ENCODE measurements around the gene LCN9. TPM values are rescaled to one million over a fixed set of nuclear protein-coding genes. Genes with fewer than 3 reads are reported as not detected.
A peak's percentile ranks its signal among the peaks of the same experiment; 100 is the strongest.
"Not testable (repeated sequence)": the region's sequence is repeated elsewhere in the genome, so short reads cannot be mapped to it uniquely, and the experiment has no call there.

LCN9 gene
- total and polyA plus RNA-seq, 8 donors, result not detected

- no peak for ATAC-seq
- Histone ChIP-seq H3K4me1 (no peaks in the 10 kb centered on the region), H3K36me3 (no peaks in the 10 kb centered on the region), H3K27me3 (peaks cover 0 to 73% of the 10 kb centered on the region in 2 donors), H3K27ac (no peak overlapping the region), H3K9me3 (no peaks in the 10 kb centered on the region), H3K4me3 (no peak overlapping the region)
- TF ChIP-seq CTCF (IDR thresholded peaks at IDR 0.05), result no peak
- intact Hi-C loops (cut with DNase I), result no loop called here
- peak in 1 of 4 donors; percentile 73 for DNase-seq
Observed at GRCh38 chr9:135667463-135668001, 4.4 kb downstream of the LCN9 start.

GRCh38 chr9:135669018-135669417 is 5.9 kb downstream of the LCN9 start:
- H3K27me3 ChIP-seq, result peaks cover 0 to 70% of the 10 kb centered on the region in 2 donors
- DNase-seq; H3K4me1 ChIP-seq; intact Hi-C loops (cut with DNase I); H3K4me3 ChIP-seq; ATAC-seq; H3K9me3 ChIP-seq; H3K27ac ChIP-seq; H3K36me3 ChIP-seq: not testable (repeated sequence)

DNA sequence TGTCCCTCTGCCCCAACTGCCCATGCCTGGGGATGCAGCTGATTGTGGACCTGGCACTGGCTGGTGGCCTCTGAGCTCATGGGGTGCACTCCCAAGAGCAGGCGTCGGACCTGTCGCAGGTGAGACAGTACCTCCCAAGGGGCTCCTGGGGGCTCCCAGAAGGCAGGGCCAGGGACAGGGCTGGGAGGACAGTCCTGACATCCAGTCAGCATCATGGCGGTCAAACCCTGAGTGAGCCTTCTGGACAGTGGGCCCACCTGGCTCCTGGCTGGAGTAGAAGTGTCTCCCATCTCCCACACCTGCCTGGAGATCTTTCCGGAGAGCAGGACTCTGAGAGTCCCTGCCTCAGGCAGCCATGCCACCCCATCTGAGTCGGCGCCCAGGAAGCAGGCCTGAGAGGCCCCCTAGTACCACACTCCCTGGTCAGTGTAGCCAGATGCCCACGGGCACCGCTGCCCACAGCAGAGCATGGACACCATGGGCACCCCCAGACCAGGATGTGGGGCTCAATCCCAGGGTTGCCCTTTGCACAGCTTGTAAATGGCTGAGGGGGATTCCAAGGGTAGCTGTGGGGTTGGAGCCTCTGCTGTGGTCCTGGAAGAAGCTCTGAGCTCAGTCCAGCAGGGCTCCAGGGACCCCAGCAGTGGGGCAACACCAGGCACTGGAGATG is 6.6 kb downstream of the LCN9 start:
- Histone ChIP-seq H3K27me3 (peaks cover 0 to 63% of the 10 kb centered on the region in 2 donors), H3K4me3 (no peak overlapping the region), H3K4me1 (no peaks in the 10 kb centered on the region), H3K27ac (no peak overlapping the region), H3K9me3 (no peaks in the 10 kb centered on the region), H3K36me3 (no peaks in the 10 kb centered on the region)
- intact Hi-C loops (cut with DNase I), result no loop called here
- no peak for TF ChIP-seq CTCF (IDR thresholded peaks at IDR 0.05)
- no peak for ATAC-seq
- peak in 1 of 4 donors; percentile 61 for DNase-seq

DNA sequence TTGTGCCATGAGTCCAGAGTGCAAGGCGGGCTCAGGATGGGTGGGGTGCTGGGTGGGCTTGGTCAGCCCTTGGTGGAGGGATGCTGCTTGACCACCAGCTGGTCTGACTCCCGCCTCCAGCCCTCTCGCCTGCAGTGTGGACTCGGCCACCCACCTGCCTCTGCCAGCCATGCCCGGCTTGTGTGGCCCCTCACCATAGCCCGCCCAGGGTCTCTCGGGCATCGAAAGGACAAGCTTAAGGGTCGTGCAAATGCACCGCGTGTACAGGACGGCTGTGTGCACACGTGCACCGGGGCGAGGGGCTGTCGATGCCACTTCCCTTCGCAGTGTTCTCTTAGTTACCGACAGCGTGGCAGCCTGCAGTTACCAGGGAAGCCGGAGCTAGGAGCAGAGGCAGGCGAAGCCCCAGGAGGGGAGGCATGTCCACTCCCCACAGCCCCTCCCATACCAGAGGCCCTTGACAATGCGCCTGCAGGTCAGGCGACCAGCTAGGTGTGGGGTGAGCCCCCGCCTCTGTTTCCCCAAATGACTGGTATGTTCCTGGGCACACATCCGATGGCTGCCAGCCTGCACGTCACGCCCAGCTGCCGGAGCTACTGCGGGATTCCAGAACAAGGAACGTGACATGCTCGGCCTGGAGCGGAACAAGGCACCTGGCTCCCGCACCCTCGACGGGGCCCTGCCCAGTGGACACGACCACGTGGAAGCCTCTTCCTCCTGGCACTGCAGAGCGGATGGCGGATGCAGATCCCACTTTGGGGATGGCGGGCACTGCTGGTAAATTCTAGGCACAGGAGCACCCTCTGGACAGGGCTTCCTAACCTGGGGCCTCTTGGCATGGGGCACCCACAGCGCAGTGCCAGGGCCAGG is 7.8 kb downstream of the LCN9 start:
- DNase-seq, result peak in 1 of 4 donors; percentile 78
- intact Hi-C loops (cut with DNase I), result no loop called here
- Histone ChIP-seq H3K36me3 (no peaks in the 10 kb centered on the region), H3K4me3 (no peak overlapping the region), H3K27me3 (peaks cover 0 to 51% of the 10 kb centered on the region in 2 donors), H3K27ac (no peak overlapping the region), H3K4me1 (no peaks in the 10 kb centered on the region), H3K9me3 (no peaks in the 10 kb centered on the region)
- no peak for ATAC-seq
- no peak for TF ChIP-seq CTCF (IDR thresholded peaks at IDR 0.05)

- DNase-seq, result peak in 1 of 4 donors; percentile 68
- no peaks in the 10 kb centered on the region for H3K9me3 ChIP-seq
- H3K36me3 ChIP-seq, result no peaks in the 10 kb centered on the region
- no peak for ATAC-seq
- intact Hi-C loops (cut with DNase I), result no loop called here
- no peaks in the 10 kb centered on the region for H3K4me1 ChIP-seq
- no peak overlapping the region for H3K4me3 ChIP-seq
- no peak for TF ChIP-seq CTCF (IDR thresholded peaks at IDR 0.05)
- no peak overlapping the region for H3K27ac ChIP-seq
- peaks cover 0 to 47% of the 10 kb centered on the region in 2 donors for H3K27me3 ChIP-seq
Observed at GRCh38 chr9:135671591-135672041, 8.5 kb downstream of the LCN9 start.

DNA sequence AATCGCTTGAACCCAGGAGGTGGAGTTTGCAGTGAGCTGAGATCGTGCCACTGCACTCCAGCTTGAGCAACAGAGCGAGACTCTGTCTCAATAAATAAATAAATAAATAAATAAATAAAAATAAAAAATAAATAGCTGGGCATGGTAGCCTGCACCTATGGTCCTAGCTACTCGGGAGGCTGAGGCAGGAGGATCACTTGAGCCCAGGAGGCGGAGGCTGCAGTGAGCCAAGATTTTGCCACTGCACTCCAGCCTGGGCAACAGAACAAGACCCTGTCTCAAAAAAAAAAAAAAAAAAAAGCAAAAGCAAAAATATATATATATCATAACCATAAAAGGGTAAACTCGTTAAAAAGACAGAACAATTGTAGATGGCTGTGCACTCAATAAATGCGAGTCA is 9.7 kb downstream of the LCN9 start:
- H3K27me3 ChIP-seq, result peaks cover 0 to 36% of the 10 kb centered on the region in 2 donors

More for the DNA sequence above, 9.7 kb downstream of the LCN9 start:
- intact Hi-C loops (cut with DNase I); H3K27ac ChIP-seq; H3K4me3 ChIP-seq; H3K36me3 ChIP-seq; ATAC-seq; DNase-seq; H3K4me1 ChIP-seq; H3K9me3 ChIP-seq: not testable (repeated sequence)

Measured in left lung (tissue), 10 donors.